ENCODE data around the gene TRERF1. TPM values are rescaled to one million over a fixed set of nuclear protein-coding genes. Genes with fewer than 3 reads are reported as not detected.

TRERF1 gene
- total and polyA plus RNA-seq, 2 experiments from 2014 or later: 11.2 to 20.6 TPM

GRCh38 chr6:42392833-42393232, 58.9 kb downstream of the TRERF1 start:
- Histone ChIP-seq H3K79me2 (replicated peaks; ENCODE audit: insufficient read depth) (peaks cover 100% of the 10 kb centered on the region), H2AFZ (no peak overlapping the region), H4K20me1 (replicated peaks; ENCODE audit: insufficient read depth) (peaks cover 83% of the 10 kb centered on the region), H3K4me3 (no peak overlapping the region), H3K9me2 (ENCODE audit: insufficient read depth) (no peaks in the 10 kb centered on the region; the same call in 1 of the 2 replicates), H3K4me1 (ENCODE audit: insufficient read depth) (peaks cover 51% of the 10 kb centered on the region), H3F3A (replicated peaks; ENCODE audit: low read depth) (no peaks in the 10 kb centered on the region), H3K36me3 (ENCODE audit: insufficient read depth) (no peaks in the 10 kb centered on the region), H3K27ac (ENCODE audit: low read depth) (no peak overlapping the region), H3K27me3 (ENCODE audit: insufficient read depth) (no peaks in the 10 kb centered on the region), H3K4me2 (no peak overlapping the region)
- peaks cover 11% of the 10 kb centered on the region for H3K27me3 Mint-ChIP-seq (ENCODE audit: insufficient read depth, low read depth, poor library complexity)
- TF ChIP-seq CREB1 (CRISPR knock-in tag; IDR thresholded peaks at IDR 0.05; ENCODE audit: low read depth): no peak
- TF ChIP-seq NANOG (IDR thresholded peaks at IDR 0.05; ENCODE audit: borderline replicate concordance): no peak
- H3K27ac Mint-ChIP-seq: no peak overlapping the region
- no peak overlapping the region for H3K4me3 Mint-ChIP-seq
- ATAC-seq (no peak), DNase-seq (ENCODE audit: low spot score) (no peak)
- H3K9me3 Mint-ChIP-seq: no peaks in the 10 kb centered on the region
- peaks cover 72% of the 10 kb centered on the region for H3K4me1 Mint-ChIP-seq
- H3K36me3 Mint-ChIP-seq (ENCODE audit: low read depth): peaks cover 5% of the 10 kb centered on the region; the same call in 2 of the 3 replicates

GRCh38 chr6:42391441-42391840, 60.3 kb downstream of the TRERF1 start:
- peaks cover 100% of the 10 kb centered on the region for H3K79me2 ChIP-seq (replicated peaks; ENCODE audit: insufficient read depth)
- H3K27ac Mint-ChIP-seq: no peak overlapping the region
- H3F3A ChIP-seq (replicated peaks; ENCODE audit: low read depth): no peaks in the 10 kb centered on the region
- ATAC-seq (no peak), DNase-seq (ENCODE audit: low spot score) (no peak)
- H3K4me2 ChIP-seq: no peak overlapping the region
- TF ChIP-seq CREB1 (CRISPR knock-in tag; IDR thresholded peaks at IDR 0.05; ENCODE audit: low read depth) (no peak), NANOG (IDR thresholded peaks at IDR 0.05; ENCODE audit: borderline replicate concordance) (no peak)
- H3K27ac ChIP-seq (ENCODE audit: low read depth): no peak overlapping the region
- peaks cover 11% of the 10 kb centered on the region for H3K27me3 Mint-ChIP-seq (ENCODE audit: insufficient read depth, low read depth, poor library complexity)
- peaks cover 41% of the 10 kb centered on the region for H3K4me1 ChIP-seq (ENCODE audit: insufficient read depth)
- H3K4me1 Mint-ChIP-seq: peaks cover 68% of the 10 kb centered on the region
- no peak overlapping the region for H3K4me3 Mint-ChIP-seq
- H4K20me1 ChIP-seq (replicated peaks; ENCODE audit: insufficient read depth): peaks cover 82% of the 10 kb centered on the region
- H3K9me2 ChIP-seq (ENCODE audit: insufficient read depth): no peaks in the 10 kb centered on the region; the same call in 1 of the 2 replicates
- H3K27me3 ChIP-seq (ENCODE audit: insufficient read depth): no peaks in the 10 kb centered on the region
- no peak overlapping the region for H3K4me3 ChIP-seq
- H3K9me3 Mint-ChIP-seq: no peaks in the 10 kb centered on the region
- H3K36me3 Mint-ChIP-seq (ENCODE audit: low read depth): peaks cover 5% of the 10 kb centered on the region; the same call in 2 of the 3 replicates
- H3K36me3 ChIP-seq (ENCODE audit: insufficient read depth): no peaks in the 10 kb centered on the region
- no peak overlapping the region for H2AFZ ChIP-seq

GRCh38 chr6:42390228-42390934, 61.3 kb downstream of the TRERF1 start:
- H3K4me3 ChIP-seq: no peak overlapping the region
- no peaks in the 10 kb centered on the region for H3K9me3 Mint-ChIP-seq
- DNase-seq (ENCODE audit: low spot score) (no peak), ATAC-seq (no peak; the same call in 2 of the 3 replicates)
- peaks cover 67% of the 10 kb centered on the region for H3K4me1 Mint-ChIP-seq
- H3K27me3 ChIP-seq (ENCODE audit: insufficient read depth): no peaks in the 10 kb centered on the region
- 0 out of 2 replicates have a peak overlapping the region, but pooled peaks have one; percentile 12 for H3K27ac ChIP-seq (ENCODE audit: low read depth)
- no peak overlapping the region for H3K4me3 Mint-ChIP-seq
- H3K4me1 ChIP-seq (ENCODE audit: insufficient read depth): peaks cover 37% of the 10 kb centered on the region
- H4K20me1 ChIP-seq (replicated peaks; ENCODE audit: insufficient read depth): peaks cover 84% of the 10 kb centered on the region
- peaks cover 100% of the 10 kb centered on the region for H3K79me2 ChIP-seq (replicated peaks; ENCODE audit: insufficient read depth)
- H3K4me2 ChIP-seq: 0 out of 2 replicates have a peak overlapping the region, but pooled peaks have one; percentile 1
- peaks cover 9% of the 10 kb centered on the region for H3K27me3 Mint-ChIP-seq (ENCODE audit: insufficient read depth, low read depth, poor library complexity)
- no peaks in the 10 kb centered on the region; the same call in 1 of the 2 replicates for H3K9me2 ChIP-seq (ENCODE audit: insufficient read depth)
- H3K27ac Mint-ChIP-seq: no peak overlapping the region
- H3K36me3 Mint-ChIP-seq (ENCODE audit: low read depth): peaks cover 5% of the 10 kb centered on the region; the same call in 2 of the 3 replicates
- H2AFZ ChIP-seq: no peak overlapping the region
- H3K36me3 ChIP-seq (ENCODE audit: insufficient read depth): no peaks in the 10 kb centered on the region
- H3F3A ChIP-seq (replicated peaks; ENCODE audit: low read depth): no peaks in the 10 kb centered on the region
- TF ChIP-seq CTCF (conservative IDR thresholded peaks at IDR 0.05; ENCODE audit: low read depth in 2 of 2): no peak
- no peak for TF ChIP-seq EZH2phosphoT487 (IDR thresholded peaks at IDR 0.05; ENCODE audit: unreplicated experiment)
- TF ChIP-seq JUNB (IDR thresholded peaks at IDR 0.05; ENCODE audit: unreplicated experiment): no peak
- no peak for TF ChIP-seq ZNF462 (CRISPR knock-in tag; IDR thresholded peaks at IDR 0.05)
- no peak for TF ChIP-seq POLR2AphosphoS5 (IDR thresholded peaks at IDR 0.05; ENCODE audit: low read depth)

Measured in GM23338 (cell line).